Psoas muscle (tissue), 8 donors: Measurements from ENCODE around the gene GRIK5. TPM values are rescaled to one million over a fixed set of nuclear protein-coding genes. Genes with fewer than 3 reads are reported as not detected.

ENCODE experiments used
- ATAC-seq, 4 donors: fragments of 200-7000 bp; cut with Tn5 transposase; one replicate each; pipeline ENCODE4 v1.9.1; 2020; ENCODE audit warnings: moderate library complexity in 3 of 4, mild to moderate bottlenecking in 2 of 4
- DNase-seq, 2 donors: peaks; one replicate each; pipeline ENCODE4 v3.0.0-alpha.2; 2020
- H3K27ac ChIP-seq: fragments of 200-600 bp; one replicate; pipeline ENCODE4 v1.8.0; 2022
- H3K27me3 ChIP-seq, 3 donors: fragments of 200-600 bp in 1 of 3; one replicate each; pipeline versions ENCODE4 v1.6.1 to v1.8.0; 2013 to 2022; ENCODE audit warnings: low read length in 2 of 3, mild to moderate bottlenecking in 2 of 3, moderate library complexity in 1 of 3; ENCODE audit not compliant: insufficient read depth in 3 of 3
- H3K36me3 ChIP-seq, 2 donors: fragments of 200-600 bp in 1 of 2; one replicate each; pipeline versions ENCODE4 v1.6.1 to v1.8.0; 2013 to 2022; ENCODE audit warnings: low read depth in 1 of 2, mild to moderate bottlenecking in 1 of 2, moderate library complexity in 1 of 2; ENCODE audit not compliant: insufficient read depth in 1 of 2
- H3K4me1 ChIP-seq: fragments of 200-600 bp; one replicate; pipeline ENCODE4 v1.8.0; 2022
- H3K4me3 ChIP-seq: fragments of 200-600 bp; one replicate; pipeline ENCODE4 v1.8.0; 2022; ENCODE audit warnings: mild to moderate bottlenecking
- H3K9me3 ChIP-seq: fragments of 200-600 bp; one replicate; pipeline ENCODE4 v1.8.0; 2022
- CTCF ChIP-seq: fragments of 200-600 bp; IDR thresholded peaks from one replicate; pipeline ENCODE4 v1.8.0; 2022; ENCODE audit warnings: antibody characterized with exemption
- whole genome bisulfite sequencing, 3 donors: extraction: QIAGEN DNeasy Blood & Tissue Kit; methylation state at CpG; one replicate each; pipeline versions ENCODE4 v1.1.6 to v1.1.7; 2013; 5-methylcytosine and 5-hydroxymethylcytosine counted together
- intact Hi-C, 2 donors: fragments of 100-400 bp; cut with DNase I; formaldehyde crosslinking; loops; one replicate each; pipeline versions ENCODE4 v1.11.0 to v1.14.2; 2022
- polyA plus RNA-seq, 3 donors: library from polyadenylated mRNA; stranded (reverse); fragments of 200-250 nt; gene quantifications; one replicate each; pipeline ENCODE4 v1.2.3, GENCODE V29; 2013
- total RNA-seq, 4 donors: library from RNA; stranded (reverse); fragmentation: NEBNext Ultra II Directional in 2 of 4; extraction: Animal tissue kit (Norgen Biotek cat#: 25700) in 2 of 4; gene quantifications; one replicate each; pipeline versions ENCODE4 v1.2.1 to v1.2.4, GENCODE V29; 2021 to 2023
- donor health status: healthy with polysubstance abuse.
- donor health status: DM: no; HTN: no; CAD: no; lungs with moderate emphysema.
- donor health status: Bipolar disorder and iron deficiency.
- donor health status: healthy.
- donor health status: DM: yes; HTN: yes; CAD: no.
- donor health status: DM: no; HTN: no; CAD: no.
- donor health status: DM: no; HTN: no; CAD: no.
- donor health status: DM: yes; HTN: yes; CAD: no.

Gene GRIK5
- total and polyA plus RNA-seq, 7 donors: 0.26 to 0.88 (median 0.45) TPM

DNA sequence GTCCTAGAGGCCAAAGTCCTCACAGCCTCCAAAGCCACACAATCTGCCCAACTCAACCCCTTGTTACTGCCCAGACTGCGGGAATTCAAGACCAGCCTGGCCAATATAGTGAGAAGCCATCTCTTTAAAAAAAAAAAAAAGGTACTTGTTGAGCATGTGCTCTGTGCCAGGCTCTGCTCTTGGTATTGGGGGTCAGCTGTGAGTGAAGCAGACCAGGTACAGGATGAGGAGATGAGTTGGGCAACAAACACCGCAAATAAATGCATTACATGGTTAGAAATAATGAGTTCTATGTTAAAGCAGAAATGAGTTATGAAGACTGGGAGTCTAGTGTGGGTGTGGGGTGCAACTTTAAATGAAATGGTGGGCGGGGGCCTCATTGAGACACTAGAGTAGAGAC is 9.9 kb downstream of the GRIK5 start:
- no peaks in the 10 kb centered on the region for H3K36me3 ChIP-seq
- H3K4me3 ChIP-seq: no peak overlapping the region
- H3K9me3 ChIP-seq: no peaks in the 10 kb centered on the region
- H3K4me1 ChIP-seq: no peaks in the 10 kb centered on the region
- ATAC-seq (no peak), DNase-seq (no peak)
- intact Hi-C loops: no loop called here
- H3K27ac ChIP-seq: no peak overlapping the region
- WGBS, 3 donors: 95 to 98% (median 98%) methylated on average over 3 of the region's 3 CpGs
- peaks cover 0 to under 1% (median 0%) of the 10 kb centered on the region in 3 donors for H3K27me3 ChIP-seq
- no peak for TF ChIP-seq CTCF

GRCh38 chr19:42059196-42059595 is 10.8 kb downstream of the GRIK5 start:
- H3K9me3 ChIP-seq: no peaks in the 10 kb centered on the region
- no peak overlapping the region for H3K4me3 ChIP-seq
- 93 to 94% (median 93%) methylated on average over 13 of the region's 13 CpGs for WGBS, 3 donors
- H3K4me1 ChIP-seq: no peaks in the 10 kb centered on the region
- no peak for DNase-seq
- no peak overlapping the region for H3K27ac ChIP-seq
- no peak for ATAC-seq
- no peaks in the 10 kb centered on the region for H3K36me3 ChIP-seq
- no peaks in the 10 kb centered on the region for H3K27me3 ChIP-seq
- no peak for TF ChIP-seq CTCF
- intact Hi-C loops: no loop called here

GRCh38 chr19:42057846-42058245 is 12.2 kb downstream of the GRIK5 start:
- intact Hi-C loops: no loop called here
- Histone ChIP-seq H3K36me3 (no peaks in the 10 kb centered on the region), H3K9me3 (no peaks in the 10 kb centered on the region), H3K4me1 (peaks cover 1% of the 10 kb centered on the region), H3K4me3 (no peak overlapping the region), H3K27ac (no peak overlapping the region), H3K27me3 (no peaks in the 10 kb centered on the region)
- no peak for TF ChIP-seq CTCF
- 28 to 37% (median 31%) methylated on average over 7 of the region's 7 CpGs for WGBS, 3 donors
- DNase-seq: no peak
- ATAC-seq: peak; percentile 56 to 91 (median 70)

DNA sequence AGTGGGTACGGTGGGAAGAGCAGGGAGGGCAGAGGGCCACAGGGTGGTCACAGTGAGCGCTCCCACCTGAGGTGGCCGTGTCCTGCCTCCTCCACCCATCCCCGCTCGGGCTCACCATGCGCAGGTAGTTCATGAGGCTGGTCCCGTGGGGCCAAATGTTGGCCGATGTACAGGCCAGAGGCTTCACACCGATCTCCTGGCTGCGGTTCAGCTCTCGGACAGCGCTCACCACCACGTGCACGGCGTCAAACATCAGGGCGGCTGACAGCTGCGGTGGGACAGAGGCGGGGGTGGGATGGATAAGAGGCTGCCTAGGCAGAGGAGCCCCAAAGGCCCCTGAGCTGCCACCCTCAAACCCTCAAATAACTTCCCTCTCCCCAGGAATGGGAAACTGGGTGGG is 15.8 kb downstream of the GRIK5 start:
- 83 to 87% (median 85%) methylated on average over 16 to 18 of the region's 18 CpGs for WGBS, 3 donors
- ATAC-seq: no peak
- Histone ChIP-seq H3K36me3 (no peaks in the 10 kb centered on the region), H3K9me3 (no peaks in the 10 kb centered on the region), H3K4me1 (peaks cover 10% of the 10 kb centered on the region), H3K27ac (no peak overlapping the region), H3K4me3 (no peak overlapping the region), H3K27me3 (no peaks in the 10 kb centered on the region)
- no peak for TF ChIP-seq CTCF
- peak in 1 of 2 donors; percentile 17 for DNase-seq
- intact Hi-C loops: no loop called here
